Measurements from ENCODE around the gene OR2S2.
"Not testable (repeated sequence)": the region's sequence is repeated elsewhere in the genome, so short reads cannot be mapped to it uniquely, and the experiment has no call there.

OR2S2 gene

GRCh38 chr9:35962126-35962906 is 4.4 kb upstream of the OR2S2 start:
- DNase-seq, result no peak

- DNase-seq, result no peak
Observed at GRCh38 chr9:35960039-35960655, 2.2 kb upstream of the OR2S2 start.

GRCh38 chr9:35956651-35957050 is 1.3 kb downstream of the OR2S2 start:
- no peak for DNase-seq

- peak; percentile 3 for DNase-seq
Observed at GRCh38 chr9:35954942-35955546, 2.9 kb downstream of the OR2S2 start.

GRCh38 chr9:35952526-35953191 is 5.3 kb downstream of the OR2S2 start:
- DNase-seq, result no peak

- DNase-seq, result no peak
Observed at GRCh38 chr9:35951736-35952135, 6.2 kb downstream of the OR2S2 start.

GRCh38 chr9:35948901-35949318 is 9.0 kb downstream of the OR2S2 start:
- DNase-seq, result no peak

- no peak for DNase-seq
Observed at GRCh38 chr9:35948451-35948850, 9.5 kb downstream of the OR2S2 start.

GRCh38 chr9:35945341-35946018 is 12.5 kb downstream of the OR2S2 start:
- DNase-seq, result peak; percentile 46

- no peak for DNase-seq
Observed at GRCh38 chr9:35944841-35945240, 13.1 kb downstream of the OR2S2 start.

GRCh38 chr9:35944173-35944572 is 13.8 kb downstream of the OR2S2 start:
- no peak for DNase-seq

- DNase-seq, result no peak
Observed at GRCh38 chr9:35942286-35942685, 15.7 kb downstream of the OR2S2 start.

- no peak for DNase-seq
Observed at GRCh38 chr9:35940458-35941407, 17.2 kb downstream of the OR2S2 start.

GRCh38 chr9:35939679-35940250 is 18.2 kb downstream of the OR2S2 start:
- no peak for DNase-seq

- DNase-seq, result no peak
Observed at GRCh38 chr9:35938474-35939356, 19.2 kb downstream of the OR2S2 start.

GRCh38 chr9:35937227-35937626 is 20.7 kb downstream of the OR2S2 start:
- DNase-seq, result no peak

GRCh38 chr9:35935755-35936509 is 22.0 kb downstream of the OR2S2 start:
- DNase-seq, result no peak

- DNase-seq, result no peak
Observed at GRCh38 chr9:35935261-35935660, 22.7 kb downstream of the OR2S2 start.

- not testable (repeated sequence) for DNase-seq
Observed at GRCh38 chr9:35934069-35934468, 23.9 kb downstream of the OR2S2 start.

Data from T1000 (cell line).